Trophoblast cell (in vitro differentiated cells and primary cell): ENCODE measurements around the gene WDR31.
"Not testable (repeated sequence)": the region's sequence is repeated elsewhere in the genome, so short reads cannot be mapped to it uniquely, and the experiment has no call there.

Source experiments
- DNase-seq, 2 donors: peaks; one replicate each; pipeline ENCODE4 v3.0.0-alpha.2; 2016
- H2AFZ ChIP-seq: 2 replicates; pipeline ENCODE4 v1.6.1; 2013; ENCODE audit warnings: low read length, moderate library complexity, mild to moderate bottlenecking; ENCODE audit not compliant: insufficient read depth, poor library complexity
- H2AK5ac ChIP-seq: 2 replicates; pipeline ENCODE4 v1.6.1; 2013; ENCODE audit warnings: mild to moderate bottlenecking, low read length
- H2BK120ac ChIP-seq: 2 replicates; pipeline ENCODE4 v1.6.1; 2013; ENCODE audit warnings: low read length, mild to moderate bottlenecking, moderate library complexity; ENCODE audit not compliant: insufficient read depth, poor library complexity
- H2BK12ac ChIP-seq: 2 replicates; pipeline ENCODE4 v1.6.1; 2013; ENCODE audit warnings: mild to moderate bottlenecking, low read length, moderate library complexity
- H2BK5ac ChIP-seq: 2 replicates; pipeline ENCODE4 v1.6.1; 2013; ENCODE audit warnings: low read length, low read depth, moderate library complexity, mild to moderate bottlenecking; ENCODE audit not compliant: poor library complexity
- H3K14ac ChIP-seq: 2 replicates; pipeline ENCODE4 v1.6.1; 2013; ENCODE audit warnings: mild to moderate bottlenecking, low read length
- H3K18ac ChIP-seq: 2 replicates; pipeline ENCODE4 v1.6.1; 2013; ENCODE audit warnings: mild to moderate bottlenecking, low read length
- H3K23ac ChIP-seq: 2 replicates; pipeline ENCODE4 v1.6.1; 2013; ENCODE audit warnings: low read length
- H3K27ac ChIP-seq: 2 replicates; pipeline ENCODE4 v1.5.1; 2013; ENCODE audit warnings: low read depth, mild to moderate bottlenecking, inconsistent platforms, low read length, moderate library complexity
- H3K27me3 ChIP-seq: 2 replicates; pipeline ENCODE4 v1.6.1; 2013; ENCODE audit warnings: inconsistent platforms, mild to moderate bottlenecking, low read length, moderate library complexity; ENCODE audit not compliant: insufficient read depth
- H3K36me3 ChIP-seq, 2 experiments: 1 replicate in 1 of 2; 2 replicates in 1 of 2; pipeline ENCODE4 v1.6.1; 2013; ENCODE audit warnings: low read length in 2 of 2, mild to moderate bottlenecking in 2 of 2, moderate library complexity in 1 of 2; ENCODE audit not compliant: insufficient read depth in 2 of 2, control insufficient read depth in 1 of 2
- H3K4ac ChIP-seq: 2 replicates; pipeline ENCODE4 v1.6.1; 2013; ENCODE audit warnings: low read depth, mild to moderate bottlenecking, low read length, moderate library complexity
- H3K4me1 ChIP-seq, 2 experiments: 1 replicate in 1 of 2; 2 replicates in 1 of 2; pipeline ENCODE4 v1.6.1; 2013; ENCODE audit warnings: low read length in 2 of 2, mild to moderate bottlenecking in 2 of 2, moderate library complexity in 1 of 2; ENCODE audit not compliant: insufficient read depth in 2 of 2, control insufficient read depth in 1 of 2
- H3K4me2 ChIP-seq: 2 replicates; pipeline ENCODE4 v1.6.1; 2013; ENCODE audit warnings: inconsistent platforms, mild to moderate bottlenecking, low read length, moderate library complexity
- H3K4me3 ChIP-seq: 2 replicates; pipeline ENCODE4 v1.5.1; 2013; ENCODE audit warnings: mild to moderate bottlenecking, low read depth, low read length, inconsistent platforms
- H3K79me1 ChIP-seq: one replicate; pipeline ENCODE4 v1.6.1; 2013; ENCODE audit warnings: low read length
- H3K79me2 ChIP-seq: 2 replicates; pipeline ENCODE4 v1.6.1; 2013; ENCODE audit warnings: low read length, mild to moderate bottlenecking; ENCODE audit not compliant: control insufficient read depth, insufficient read depth, poor library complexity
- H3K9ac ChIP-seq: 2 replicates; pipeline ENCODE4 v1.6.1; 2013; ENCODE audit warnings: mild to moderate bottlenecking, low read length
- H3K9me3 ChIP-seq: 2 replicates; pipeline ENCODE4 v1.6.1; 2013; ENCODE audit warnings: low read depth, mild to moderate bottlenecking, control low read depth, inconsistent platforms, low read length; ENCODE audit not compliant: insufficient read depth
- H4K12ac ChIP-seq: 2 replicates; pipeline ENCODE4 v1.6.1; 2013; ENCODE audit warnings: low read depth, mild to moderate bottlenecking, low read length, moderate library complexity
- H4K8ac ChIP-seq: 2 replicates; pipeline ENCODE4 v1.6.1; 2013; ENCODE audit warnings: low read depth, mild to moderate bottlenecking, low read length, moderate library complexity
- H4K91ac ChIP-seq: one replicate; pipeline ENCODE4 v1.6.1; 2013; ENCODE audit warnings: low read depth, mild to moderate bottlenecking, low read length, moderate library complexity
- WGBS: extraction: QIAGEN DNeasy Blood & Tissue Kit; methylation state at CpG from one replicate; pipeline ENCODE4 v1.1.7; 2013; ENCODE audit warnings: missing lambda C conversion rate; ENCODE audit not compliant: insufficient read length, insufficient coverage; ENCODE audit errors: extremely low coverage; 5-methylcytosine and 5-hydroxymethylcytosine counted together

Gene WDR31

DNA sequence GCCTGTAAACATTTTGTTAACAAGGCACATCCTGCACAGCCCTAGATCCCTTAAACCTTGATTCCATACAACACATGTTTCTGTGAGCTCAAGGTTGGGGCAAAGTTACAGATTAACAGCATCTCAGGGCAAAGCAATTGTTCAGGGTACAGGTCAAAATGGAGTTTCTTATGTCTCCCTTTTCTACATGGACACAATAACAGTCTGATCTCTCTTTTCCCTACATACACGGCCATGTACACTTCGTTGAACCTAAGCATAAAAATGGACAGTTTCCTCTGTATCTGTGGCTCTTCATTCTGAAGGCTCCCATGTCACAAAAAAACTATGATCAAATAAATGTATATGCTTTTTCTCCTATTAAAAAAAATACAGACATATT lies 39.7 kb upstream of the WDR31 start:
- not testable (repeated sequence) for H3K4me2 ChIP-seq, H2BK5ac ChIP-seq, H4K91ac ChIP-seq, H3K9me3 ChIP-seq, DNase-seq, H3K36me3 ChIP-seq, H2AFZ ChIP-seq, H2BK12ac ChIP-seq, H3K18ac ChIP-seq, H2AK5ac ChIP-seq, H3K9ac ChIP-seq, H3K4ac ChIP-seq, H3K23ac ChIP-seq, H3K14ac ChIP-seq, H3K79me2 ChIP-seq, H3K27me3 ChIP-seq, H4K12ac ChIP-seq, H3K4me3 ChIP-seq, H3K27ac ChIP-seq, H2BK120ac ChIP-seq, H4K8ac ChIP-seq
- no CpG with 5 or more reads among the region's 2 CpGs for whole genome bisulfite sequencing
- Histone ChIP-seq H3K79me1 (peaks cover 21% of the 10 kb centered on the region), H3K4me1 (peaks cover 25 to 32% of the 10 kb centered on the region in 2 experiments)

DNA sequence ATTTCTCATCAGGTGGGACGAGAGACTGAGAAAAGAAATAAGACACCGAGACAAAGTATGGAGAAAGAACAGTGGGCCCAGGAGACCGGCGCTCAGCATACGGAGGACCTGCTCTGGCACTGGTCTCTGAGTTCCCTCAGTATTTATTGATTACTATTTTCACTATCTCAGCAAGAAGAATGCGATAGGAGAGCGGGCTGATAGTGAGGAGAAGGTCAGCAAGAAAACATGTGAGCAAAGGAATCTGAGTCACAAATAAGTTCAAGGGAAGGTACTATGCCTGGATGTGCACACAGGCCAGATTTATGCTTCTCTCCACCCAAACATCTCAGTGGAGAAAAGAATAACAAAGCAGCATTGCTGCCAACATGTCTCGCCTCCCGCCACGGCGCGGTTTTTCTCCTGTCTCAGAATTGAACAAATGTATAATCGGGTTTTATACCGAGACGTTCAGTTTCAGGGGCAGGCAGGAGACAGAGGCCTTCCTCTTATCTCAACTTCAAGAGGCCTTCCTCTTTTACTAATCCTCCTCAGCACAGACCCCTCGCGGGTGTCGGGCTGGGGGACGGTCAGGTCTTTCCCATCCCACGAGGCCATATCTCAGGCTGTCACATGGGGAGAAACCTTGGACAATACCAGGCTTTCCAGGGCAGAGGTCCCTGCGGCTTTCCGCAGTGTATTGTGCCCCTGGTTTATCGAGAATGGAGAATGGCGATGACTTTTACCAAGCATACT lies 39.2 kb upstream of the WDR31 start:
- H3K79me1 ChIP-seq = peaks cover 21% of the 10 kb centered on the region
- peak overlapping the region; percentile 60 for H2BK5ac ChIP-seq
- H2BK120ac ChIP-seq = peak overlapping the region; percentile 52
- not testable (repeated sequence) for H3K27me3 ChIP-seq, H3K4ac ChIP-seq, H3K4me2 ChIP-seq, H3K79me2 ChIP-seq, H2BK12ac ChIP-seq, H3K4me3 ChIP-seq, DNase-seq, H4K8ac ChIP-seq, H3K9ac ChIP-seq, H2AK5ac ChIP-seq, H3K9me3 ChIP-seq, H2AFZ ChIP-seq, H4K12ac ChIP-seq, H3K14ac ChIP-seq, H3K23ac ChIP-seq, H3K36me3 ChIP-seq
- peak overlapping the region; percentile 43 for H4K91ac ChIP-seq
- H3K27ac ChIP-seq = peak overlapping the region; percentile 68
- peaks cover 25 to 32% of the 10 kb centered on the region in 2 experiments for H3K4me1 ChIP-seq
- H3K18ac ChIP-seq = peak overlapping the region; percentile 18
- WGBS = no CpG with 5 or more reads among the region's 24 CpGs

DNA sequence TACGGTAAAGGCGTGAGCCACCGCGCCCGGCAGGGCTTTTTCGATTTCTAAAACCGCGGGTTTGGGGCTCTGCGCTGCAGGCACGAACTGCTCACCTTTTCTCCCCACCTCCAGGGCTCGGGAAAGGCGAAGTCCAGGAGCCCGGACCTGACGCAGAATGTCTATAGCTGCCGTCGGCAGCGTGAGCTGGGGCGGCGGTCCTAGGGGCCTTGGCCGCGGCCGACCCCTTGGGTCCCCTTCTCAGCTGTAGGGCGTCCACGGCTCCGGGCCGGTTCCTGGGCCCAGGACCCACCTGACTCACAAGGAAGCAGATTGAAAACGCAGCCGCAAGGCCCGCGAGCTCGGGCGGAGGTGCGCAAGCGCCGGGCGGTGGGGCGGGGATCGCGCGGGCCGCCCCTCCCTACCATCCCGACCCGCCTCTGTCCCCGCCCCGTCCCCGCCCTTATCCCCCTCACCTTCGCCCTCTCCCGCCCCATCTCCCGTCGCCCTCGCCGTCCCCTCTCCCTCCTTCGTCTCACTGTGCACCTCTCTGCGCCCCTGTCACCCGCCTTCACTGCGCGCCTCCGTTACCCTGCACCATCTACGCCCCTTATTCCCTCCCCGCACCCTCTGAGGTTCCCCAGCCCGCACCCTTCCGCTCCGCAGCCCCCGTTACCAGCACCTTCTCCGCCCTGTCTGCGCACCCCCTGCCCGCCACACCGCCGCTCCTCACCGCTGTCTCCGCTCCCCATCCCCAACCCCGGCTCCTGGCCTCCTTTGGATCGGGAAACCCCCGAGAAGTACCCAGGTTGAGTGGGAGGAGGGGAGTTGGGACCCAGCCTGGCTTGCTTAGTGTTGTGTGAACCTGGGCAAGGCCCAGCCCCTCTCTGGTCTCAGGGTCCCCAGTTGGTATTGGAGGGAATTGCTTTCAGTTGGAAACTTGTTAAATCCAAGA lies 36.8 kb upstream of the WDR31 start, which contains the start of gene HDHD3:
Gene HDHD3, minus strand, starts transcription at position 353 of the 934 bp plus-strand sequence. CDS start 2,632 bp downstream, outside the sequence.
- Histone ChIP-seq H2AK5ac (peak within 1 kb of the TSS; percentile 15), H3K9ac (peak within 1 kb of the TSS; percentile 86), H3K23ac (no peak within 1 kb of the TSS), H3K27me3 (no peaks in the 10 kb centered on the region), H3K4me2 (peak within 1 kb of the TSS; percentile 87), H3K79me2 (peaks cover 8% of the 10 kb centered on the region), H2BK5ac (peak within 1 kb of the TSS; percentile 63), H4K12ac (peak within 1 kb of the TSS; percentile 91), H3K4me3 (peak within 1 kb of the TSS; percentile 90), H3K9me3 (no peaks in the 10 kb centered on the region), H3K27ac (peak within 1 kb of the TSS; percentile 84), H2AFZ (peak within 1 kb of the TSS; percentile 73), H3K18ac (peak within 1 kb of the TSS; percentile 83), H3K4me1 (peaks cover 23 to 25% of the 10 kb centered on the region in 2 experiments), H3K4ac (peak within 1 kb of the TSS; percentile 91), H4K91ac (peak within 1 kb of the TSS; percentile 85), H2BK120ac (peak within 1 kb of the TSS; percentile 65), H4K8ac (peak within 1 kb of the TSS; percentile 82), H2BK12ac (peak within 1 kb of the TSS; percentile 21), H3K36me3 (peaks cover 17 to 26% of the 10 kb centered on the region in 2 experiments), H3K79me1 (peaks cover 18% of the 10 kb centered on the region), H3K14ac (peak within 1 kb of the TSS; percentile 80)
- DNase-seq = peak; percentile 82 to 87
- no CpG with 5 or more reads among the region's 74 CpGs for whole genome bisulfite sequencing
